CD8-positive, alpha-beta memory T cell (primary cell): ENCODE measurements around the gene PARPBP. TPM values are rescaled to one million over a fixed set of nuclear protein-coding genes. Genes with fewer than 3 reads are reported as not detected.

Source experiments
- CTCF ChIA-PET: fragments of 350-600 bp; sonication (Branson Sonifier 250); formaldehyde crosslinking; loops from one replicate; lab custom pipeline; 2021; ENCODE audit warnings: antibody characterized with exemption; lab: Charles Lee
- POLR2A ChIA-PET: fragments of 350-600 bp; sonication (Branson Sonifier 250); formaldehyde crosslinking; loops from one replicate; lab custom pipeline; 2021; ENCODE audit warnings: antibody characterized with exemption; lab: Charles Lee
- DNase-seq, 5 donors: peaks; one replicate each; pipeline versions ENCODE4 v3.0.0 to v3.0.0-alpha.2; 2020 to 2022; ENCODE audit warnings: mixed read lengths in 1 of 5
- H3K27ac ChIP-seq: one replicate; pipeline ENCODE4 v1.7.0; 2013; ENCODE audit warnings: low read depth, mild to moderate bottlenecking, low read length, moderate library complexity
- H3K27me3 ChIP-seq: 2 replicates; pipeline ENCODE4 v1.7.0; 2013; ENCODE audit warnings: low read length, mild to moderate bottlenecking; ENCODE audit not compliant: insufficient read depth, poor library complexity, severe bottlenecking
- H3K36me3 ChIP-seq: 2 replicates; pipeline ENCODE4 v1.7.0; 2013; ENCODE audit warnings: mild to moderate bottlenecking, low read length, moderate library complexity; ENCODE audit not compliant: insufficient read depth
- H3K4me1 ChIP-seq: 2 replicates; pipeline ENCODE4 v1.7.0; 2013; ENCODE audit warnings: mild to moderate bottlenecking, low read length, moderate library complexity; ENCODE audit not compliant: insufficient read depth
- H3K4me3 ChIP-seq: 2 replicates; pipeline ENCODE4 v1.7.0; 2013; ENCODE audit warnings: mild to moderate bottlenecking, low read length
- H3K9me3 ChIP-seq: 2 replicates; pipeline ENCODE4 v1.7.0; 2013; ENCODE audit warnings: mild to moderate bottlenecking, low read length
- H3K27ac Mint-ChIP-seq, 8 donors: one replicate each; pipeline ENCODE4 v1.8.0; 2020 to 2021; ENCODE audit warnings: mixed read lengths in 8 of 8, mild to moderate bottlenecking in 6 of 8, inconsistent platforms in 3 of 8, moderate library complexity in 3 of 8
- H3K27me3 Mint-ChIP-seq, 2 donors: one replicate each; pipeline ENCODE4 v1.8.0; 2020 to 2021; ENCODE audit warnings: mixed read lengths in 2 of 2, mild to moderate bottlenecking in 1 of 2, moderate library complexity in 1 of 2
- H3K36me3 Mint-ChIP-seq, 3 donors: one replicate each; pipeline ENCODE4 v1.8.0; 2020 to 2021; ENCODE audit warnings: mixed read lengths in 3 of 3, inconsistent platforms in 1 of 3, mild to moderate bottlenecking in 1 of 3
- H3K4me1 Mint-ChIP-seq, 3 donors: one replicate each; pipeline ENCODE4 v1.8.0; 2020 to 2021; ENCODE audit warnings: mixed read lengths in 3 of 3, inconsistent platforms in 1 of 3, mild to moderate bottlenecking in 1 of 3
- H3K4me3 Mint-ChIP-seq, 7 donors: one replicate each; pipeline ENCODE4 v1.8.0; 2020 to 2021; ENCODE audit warnings: mixed read lengths in 7 of 7, mild to moderate bottlenecking in 6 of 7, moderate library complexity in 4 of 7, inconsistent platforms in 2 of 7
- H3K9me3 Mint-ChIP-seq, 5 donors: one replicate each; pipeline ENCODE4 v1.8.0; 2020 to 2022; ENCODE audit warnings: mixed read lengths in 5 of 5, mild to moderate bottlenecking in 3 of 5, moderate library complexity in 2 of 5, inconsistent platforms in 1 of 5
- polyA plus RNA-seq: library from polyadenylated mRNA; unstranded; fragments of 300-500 nt; fragmentation: Illumina TruSeq; gene quantifications from one replicate; pipeline ENCODE4 v1.2.3, GENCODE V29; 2021
- total RNA-seq, 2 experiments: library from RNA; stranded (reverse); gene quantifications; one replicate each; pipeline ENCODE4 v1.2.3, GENCODE V29; 2021

PARPBP gene
- total and polyA plus RNA-seq, 3 experiments from 2014 or later = 1.7 to 21.2 (median 19.5) TPM

DNA sequence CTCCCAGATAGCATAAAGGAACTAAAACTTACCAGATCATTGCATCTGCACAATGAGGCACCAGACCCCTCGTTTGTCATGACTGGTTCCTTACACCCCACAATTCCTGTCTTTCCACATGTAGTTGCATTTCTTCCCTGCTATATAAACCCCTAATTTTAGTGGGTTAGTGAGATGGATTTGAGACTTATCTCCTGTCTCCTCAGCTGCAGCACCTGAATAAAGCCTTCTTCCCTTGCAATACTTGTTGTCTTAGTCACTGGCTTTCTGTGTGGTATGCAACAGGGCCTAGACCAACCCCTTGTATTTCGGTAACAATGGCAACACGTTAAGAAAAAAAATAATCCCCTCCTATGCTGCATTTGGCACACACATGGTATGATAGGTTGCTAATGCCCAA lies 13.1 kb upstream of the PARPBP start:
- Mint-ChIP-seq H3K36me3 (peaks cover 46 to 86% (median 60%) of the 10 kb centered on the region in 3 donors), H3K27me3 (no peaks in the 10 kb centered on the region), H3K9me3 (no peaks in the 10 kb centered on the region), H3K27ac (no peak overlapping the region), H3K4me3 (no peak overlapping the region), H3K4me1 (peaks cover 9 to 20% (median 12%) of the 10 kb centered on the region in 3 donors)
- CTCF ChIA-PET = no interaction called here
- Histone ChIP-seq H3K4me1 (no peaks in the 10 kb centered on the region), H3K4me3 (no peak overlapping the region), H3K27ac (no peak overlapping the region), H3K27me3 (no peaks in the 10 kb centered on the region), H3K36me3 (peaks cover 17% of the 10 kb centered on the region), H3K9me3 (no peaks in the 10 kb centered on the region)
- POLR2A ChIA-PET = no interaction called here
- DNase-seq = no peak

DNA sequence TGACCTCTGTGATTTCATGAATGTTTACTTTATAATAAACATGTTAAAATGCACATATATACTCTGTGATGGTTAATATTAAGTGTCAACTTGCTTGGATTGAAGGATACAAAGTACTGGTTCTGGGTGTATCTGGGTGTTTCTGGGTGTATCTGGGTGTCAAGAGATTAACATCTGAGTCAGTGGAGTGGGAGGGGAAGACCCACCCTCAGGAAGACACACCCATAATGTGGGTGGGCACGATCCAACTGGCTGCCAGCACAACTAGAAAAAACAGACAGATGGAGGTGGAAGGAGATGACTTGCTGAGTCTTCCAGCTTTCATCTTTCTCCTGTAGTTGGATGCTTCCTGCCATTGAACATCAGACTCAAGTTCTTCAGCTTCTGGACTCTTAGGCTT lies 12.0 kb upstream of the PARPBP start:
- DNase-seq = no peak
- Histone ChIP-seq H3K4me1 (no peaks in the 10 kb centered on the region), H3K9me3 (no peaks in the 10 kb centered on the region), H3K27ac (no peak overlapping the region), H3K4me3 (no peak overlapping the region), H3K27me3 (no peaks in the 10 kb centered on the region), H3K36me3 (peaks cover 17% of the 10 kb centered on the region)
- no peak overlapping the region for H3K4me3 Mint-ChIP-seq
- no peaks in the 10 kb centered on the region for H3K27me3 Mint-ChIP-seq
- peak overlapping the region in 1 of 8 donors; percentile 58 for H3K27ac Mint-ChIP-seq
- peaks cover 9 to 20% (median 12%) of the 10 kb centered on the region in 3 donors for H3K4me1 Mint-ChIP-seq
- CTCF ChIA-PET = no interaction called here
- no peaks in the 10 kb centered on the region for H3K9me3 Mint-ChIP-seq
- H3K36me3 Mint-ChIP-seq = peaks cover 43 to 84% (median 52%) of the 10 kb centered on the region in 3 donors
- POLR2A ChIA-PET = no interaction called here

DNA sequence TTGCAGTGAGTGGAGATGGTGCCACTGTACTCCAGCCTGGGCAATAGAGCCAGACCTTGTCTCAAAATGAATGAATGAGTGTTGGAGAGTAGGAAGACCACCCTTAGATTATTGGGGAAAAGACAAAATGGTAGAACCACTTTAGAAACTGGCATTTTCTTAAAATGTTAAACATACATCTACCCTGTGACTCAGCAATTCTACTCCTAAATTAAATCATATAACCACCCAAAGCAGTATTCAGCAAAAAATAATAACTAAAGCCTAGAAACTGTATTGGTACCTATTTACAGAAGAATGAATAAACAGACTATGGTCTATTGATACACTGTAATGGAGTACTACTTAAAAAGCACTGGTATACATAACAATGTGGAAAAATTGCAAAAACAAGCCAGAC lies 9.2 kb upstream of the PARPBP start:
- Histone ChIP-seq H3K4me1 (no peaks in the 10 kb centered on the region), H3K36me3 (peaks cover 17% of the 10 kb centered on the region), H3K27ac (no peak overlapping the region), H3K4me3 (no peak overlapping the region), H3K27me3 (no peaks in the 10 kb centered on the region), H3K9me3 (no peaks in the 10 kb centered on the region)
- Mint-ChIP-seq H3K9me3 (no peaks in the 10 kb centered on the region), H3K4me3 (no peak overlapping the region), H3K4me1 (peaks cover 14 to 24% (median 23%) of the 10 kb centered on the region in 3 donors), H3K36me3 (peaks cover 35 to 75% (median 39%) of the 10 kb centered on the region in 3 donors), H3K27me3 (no peaks in the 10 kb centered on the region), H3K27ac (no peak overlapping the region)
- ChIA-PET CTCF (no interaction called here), POLR2A (no interaction called here)
- no peak for DNase-seq

- H3K4me3 Mint-ChIP-seq = no peak overlapping the region
- peaks cover 14 to 59% (median 21%) of the 10 kb centered on the region in 3 donors for H3K36me3 Mint-ChIP-seq
- no peaks in the 10 kb centered on the region for H3K27me3 ChIP-seq
- H3K27ac Mint-ChIP-seq = peak overlapping the region in 2 of 8 donors; percentile 29 to 46
- ChIA-PET POLR2A (no interaction called here), CTCF (no interaction called here)
- H3K4me1 ChIP-seq = peaks cover 6% of the 10 kb centered on the region
- peaks cover 16 to 29% (median 21%) of the 10 kb centered on the region in 3 donors for H3K4me1 Mint-ChIP-seq
- H3K27ac ChIP-seq = no peak overlapping the region
- H3K36me3 ChIP-seq = peaks cover 10% of the 10 kb centered on the region
- no peak overlapping the region for H3K4me3 ChIP-seq
- H3K9me3 ChIP-seq = no peaks in the 10 kb centered on the region
- no peaks in the 10 kb centered on the region for H3K27me3 Mint-ChIP-seq
- H3K9me3 Mint-ChIP-seq = no peaks in the 10 kb centered on the region
- no peak for DNase-seq
Observed at GRCh38 chr12:102114212-102114611, 5.8 kb upstream of the PARPBP start.

GRCh38 chr12:102116392-102116791 lies 3.6 kb upstream of the PARPBP start:
- Mint-ChIP-seq H3K4me1 (peaks cover 19 to 45% (median 40%) of the 10 kb centered on the region in 3 donors), H3K4me3 (no peak overlapping the region), H3K9me3 (no peaks in the 10 kb centered on the region), H3K36me3 (peaks cover 4 to 49% (median 14%) of the 10 kb centered on the region in 3 donors), H3K27me3 (no peaks in the 10 kb centered on the region), H3K27ac (peak overlapping the region in 1 of 8 donors; percentile 26)
- Histone ChIP-seq H3K27ac (no peak overlapping the region), H3K36me3 (peaks cover 2% of the 10 kb centered on the region), H3K4me3 (no peak overlapping the region), H3K27me3 (no peaks in the 10 kb centered on the region), H3K4me1 (peaks cover 15% of the 10 kb centered on the region), H3K9me3 (no peaks in the 10 kb centered on the region)
- CTCF ChIA-PET = no interaction called here
- no peak for DNase-seq
- POLR2A ChIA-PET = no interaction called here

DNA sequence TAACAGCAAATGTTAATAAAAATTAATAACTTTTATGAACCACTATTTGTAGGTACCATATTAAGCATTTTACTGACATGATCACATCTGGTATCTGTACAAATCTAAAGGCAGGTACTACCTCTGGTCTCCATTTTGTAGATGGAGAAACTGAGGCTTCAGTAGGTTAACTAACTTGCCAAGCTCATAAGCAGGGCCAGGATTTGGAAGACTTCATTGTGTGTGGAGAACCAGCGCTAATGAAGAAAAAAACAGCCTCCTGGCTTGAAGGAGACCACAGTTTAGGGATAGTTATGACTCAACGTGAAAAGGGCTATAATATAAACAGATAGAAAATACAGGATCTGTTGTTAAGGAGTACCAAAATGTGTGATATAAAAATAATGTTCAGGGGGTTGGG lies 1.1 kb upstream of the PARPBP start:
- H3K36me3 Mint-ChIP-seq = peaks cover 4 to 33% (median 9%) of the 10 kb centered on the region in 3 donors
- H3K4me1 ChIP-seq = peaks cover 15% of the 10 kb centered on the region
- ChIA-PET CTCF (no interaction called here), POLR2A (interaction anchor here (1.2 kb wide), 1 partner anchor 58 kb away, joined by 4 read pairs; no protein-coding TSS in a partner anchor)
- H3K27ac Mint-ChIP-seq = peak overlapping the region in 6 of 8 donors; percentile 5 to 96 (median 92)
- H3K9me3 Mint-ChIP-seq = no peaks in the 10 kb centered on the region
- H3K27me3 ChIP-seq = no peaks in the 10 kb centered on the region
- DNase-seq = no peak
- peak overlapping the region; percentile 88 for H3K4me3 ChIP-seq
- no peaks in the 10 kb centered on the region for H3K9me3 ChIP-seq
- no peaks in the 10 kb centered on the region for H3K27me3 Mint-ChIP-seq
- peak overlapping the region; percentile 67 to 97 (median 92) for H3K4me3 Mint-ChIP-seq
- peak overlapping the region; percentile 91 for H3K27ac ChIP-seq
- no peaks in the 10 kb centered on the region for H3K36me3 ChIP-seq
- H3K4me1 Mint-ChIP-seq = peaks cover 19 to 41% (median 36%) of the 10 kb centered on the region in 3 donors

- Mint-ChIP-seq H3K9me3 (no peaks in the 10 kb centered on the region), H3K36me3 (peaks cover 0 to 26% (median 5%) of the 10 kb centered on the region in 3 donors), H3K4me3 (peak overlapping the region; percentile 85 to 97 (median 93)), H3K27me3 (no peaks in the 10 kb centered on the region), H3K27ac (peak overlapping the region; percentile 90 to 99 (median 94)), H3K4me1 (peaks cover 18 to 33% (median 31%) of the 10 kb centered on the region in 3 donors)
- Histone ChIP-seq H3K4me1 (peaks cover 15% of the 10 kb centered on the region), H3K36me3 (no peaks in the 10 kb centered on the region), H3K4me3 (peak overlapping the region; percentile 88), H3K27me3 (no peaks in the 10 kb centered on the region), H3K27ac (peak overlapping the region; percentile 91), H3K9me3 (no peaks in the 10 kb centered on the region)
- DNase-seq = no peak
- POLR2A ChIA-PET = no interaction called here
- CTCF ChIA-PET = no interaction called here
Observed at GRCh38 chr12:102120564-102120873, 536 bp downstream of the PARPBP start.

DNA sequence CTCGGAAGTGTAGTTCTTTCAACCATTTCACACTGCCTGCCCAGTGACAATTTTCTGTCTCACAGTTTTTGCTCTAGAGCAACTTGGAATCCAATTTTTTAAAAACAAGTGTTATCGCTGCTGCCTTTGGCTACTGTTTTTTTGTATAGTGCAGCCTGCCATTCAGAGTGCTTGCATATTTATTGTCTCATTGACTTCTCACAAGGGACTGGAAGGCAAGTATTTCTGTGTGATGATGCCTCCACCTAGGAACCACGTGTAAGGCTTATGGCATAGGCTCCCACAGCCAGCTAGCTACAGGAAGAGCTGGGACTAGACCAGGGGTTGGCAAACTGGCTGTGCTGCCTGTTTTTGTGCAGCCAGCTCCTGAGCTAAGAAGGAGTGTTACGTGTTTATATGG lies 903 bp downstream of the PARPBP start:
- H3K27ac ChIP-seq = peak overlapping the region; percentile 91
- DNase-seq = no peak

More for the DNA sequence above, 903 bp downstream of the PARPBP start:
- Histone ChIP-seq H3K27me3 (no peaks in the 10 kb centered on the region), H3K36me3 (no peaks in the 10 kb centered on the region), H3K4me1 (peaks cover 15% of the 10 kb centered on the region), H3K9me3 (no peaks in the 10 kb centered on the region), H3K4me3 (no peak overlapping the region)
- H3K4me1 Mint-ChIP-seq = peaks cover 18 to 31% (median 31%) of the 10 kb centered on the region in 3 donors
- peaks cover 0 to 23% (median 5%) of the 10 kb centered on the region in 3 donors for H3K36me3 Mint-ChIP-seq
- H3K27me3 Mint-ChIP-seq = no peaks in the 10 kb centered on the region
- ChIA-PET CTCF (no interaction called here), POLR2A (interaction anchor here (0.6 kb wide), 1 partner anchor 248 kb away, joined by 3 read pairs; no protein-coding TSS in a partner anchor)
- no peaks in the 10 kb centered on the region for H3K9me3 Mint-ChIP-seq
- H3K27ac Mint-ChIP-seq = peak overlapping the region; percentile 13 to 99 (median 93)
- peak overlapping the region; percentile 85 to 97 (median 93) for H3K4me3 Mint-ChIP-seq
